IMR-90 (cell line): ENCODE measurements around the gene NACC2. TPM values are rescaled to one million over a fixed set of nuclear protein-coding genes. Genes with fewer than 3 reads are reported as not detected.

Experiments used
- ATAC-seq: fragments of 200-7000 bp; cut with Tn5 transposase; 2 replicates; pipeline ENCODE4 v1.9.1; 2020; ENCODE audit warnings: low read depth, mild to moderate bottlenecking, moderate library complexity
- BruUV-seq: library from RNA; stranded (reverse); fragments of 400-500 nt; replicated peaks from 2 replicates; lab custom pipeline; 2021; lab: Mats Ljungman, UMichigan
- CTCF ChIA-PET: fragments of 300-600 bp; formaldehyde crosslinking; extraction: SDS; loops from one replicate; lab custom pipeline; 2021; ENCODE audit warnings: antibody characterized with exemption; lab: Yijun Ruan, JAX
- POLR2A ChIA-PET: fragments of 300-600 bp; sonication (Branson Sonifier 250); formaldehyde crosslinking; loops from one replicate; lab custom pipeline; 2022; ENCODE audit warnings: antibody characterized with exemption; ENCODE audit not compliant: unreplicated experiment; lab: Charles Lee
- DNase-seq: peaks from one replicate; pipeline ENCODE4 v3.0.0; 2013
- H2AFZ ChIP-seq: replicated peaks from 2 replicates; pipeline ENCODE3; 2013; ENCODE audit warnings: low read length, mild to moderate bottlenecking; ENCODE audit not compliant: poor library complexity
- H2AK5ac ChIP-seq: 2 replicates; pipeline ENCODE4 v1.6.1; 2013; ENCODE audit warnings: low read depth, low read length, inconsistent platforms
- H2AK9ac ChIP-seq: replicated peaks from 2 replicates; pipeline ENCODE3; 2013; ENCODE audit warnings: mild to moderate bottlenecking, low read depth, low read length, moderate library complexity; ENCODE audit not compliant: poor library complexity
- H2BK120ac ChIP-seq: 2 replicates; pipeline ENCODE4 v1.6.1; 2013; ENCODE audit warnings: low read depth, low read length, inconsistent platforms
- H2BK15ac ChIP-seq: 3 replicates; pipeline ENCODE4 v1.6.1; 2013; ENCODE audit warnings: low read depth, low read length, inconsistent platforms
- H2BK20ac ChIP-seq: 2 replicates; pipeline ENCODE4 v1.6.1; 2013; ENCODE audit warnings: low read depth, mild to moderate bottlenecking, inconsistent platforms, low read length, moderate library complexity
- H2BK5ac ChIP-seq: 2 replicates; pipeline ENCODE4 v1.6.1; 2013; ENCODE audit warnings: mild to moderate bottlenecking, low read depth, low read length, inconsistent platforms; ENCODE audit not compliant: poor library complexity, severe bottlenecking
- H3K14ac ChIP-seq: replicated peaks from 2 replicates; pipeline ENCODE4 v1.6.1; 2013; ENCODE audit warnings: low read depth, low read length, inconsistent platforms
- H3K18ac ChIP-seq: 2 replicates; pipeline ENCODE4 v1.6.1; 2013; ENCODE audit warnings: low read depth, low read length, control low read depth
- H3K23ac ChIP-seq: 2 replicates; pipeline ENCODE4 v1.6.1; 2013; ENCODE audit warnings: low read depth, low read length, inconsistent platforms
- H3K27ac ChIP-seq: 2 replicates; pipeline ENCODE4 v1.5.1; 2013; ENCODE audit warnings: mild to moderate bottlenecking, control low read depth, low read length; ENCODE audit not compliant: insufficient read depth
- H3K27me3 ChIP-seq: 2 replicates; pipeline ENCODE4 v1.6.1; 2013; ENCODE audit warnings: low read length; ENCODE audit not compliant: control insufficient read depth, insufficient read depth
- H3K36me3 ChIP-seq: 2 replicates; pipeline ENCODE4 v1.6.1; 2013; ENCODE audit warnings: low read length, mixed read lengths; ENCODE audit not compliant: control insufficient read depth, insufficient read depth
- H3K4ac ChIP-seq: 2 replicates; pipeline ENCODE4 v1.6.1; 2013; ENCODE audit warnings: low read depth, low read length, inconsistent platforms
- H3K4me1 ChIP-seq: 2 replicates; pipeline ENCODE4 v1.6.1; 2013; ENCODE audit warnings: low read length, mixed read lengths; ENCODE audit not compliant: control insufficient read depth, insufficient read depth
- H3K4me2 ChIP-seq: 2 replicates; pipeline ENCODE4 v1.6.1; 2013; ENCODE audit warnings: low read depth, mild to moderate bottlenecking, control low read depth, low read length, moderate library complexity
- H3K4me3 ChIP-seq: 2 replicates; pipeline ENCODE4 v1.5.1; 2013; ENCODE audit warnings: low read depth, mild to moderate bottlenecking, control low read depth, low read length, moderate library complexity; ENCODE audit not compliant: insufficient read depth
- H3K56ac ChIP-seq: 2 replicates; pipeline ENCODE4 v1.6.1; 2013; ENCODE audit warnings: low read length, inconsistent platforms; ENCODE audit not compliant: insufficient read depth; ENCODE audit errors: extremely low read depth
- H3K79me1 ChIP-seq, 2 experiments: 2 replicates each; pipeline ENCODE4 v1.6.1; 2013; ENCODE audit warnings: low read length in 2 of 2, inconsistent platforms in 1 of 2, low read depth in 1 of 2
- H3K9ac ChIP-seq: 2 replicates; pipeline ENCODE4 v1.6.1; 2013; ENCODE audit warnings: low read depth, low read length, control low read depth
- H3K9me1 ChIP-seq: 2 replicates; pipeline ENCODE4 v1.6.1; 2013; ENCODE audit warnings: low read length, inconsistent platforms; ENCODE audit not compliant: insufficient read depth
- H3K9me3 ChIP-seq: 2 replicates; pipeline ENCODE4 v1.6.1; 2013; ENCODE audit warnings: low read length; ENCODE audit not compliant: control insufficient read depth, insufficient read depth
- H4K20me1 ChIP-seq: 2 replicates; pipeline ENCODE4 v1.6.1; 2013; ENCODE audit warnings: low read length, inconsistent platforms; ENCODE audit not compliant: insufficient read depth
- H4K5ac ChIP-seq: 2 replicates; pipeline ENCODE4 v1.6.1; 2013; ENCODE audit warnings: mild to moderate bottlenecking, low read depth, low read length, control low read depth
- H4K8ac ChIP-seq, 2 experiments: 2 replicates each; pipeline ENCODE4 v1.6.1; 2013; ENCODE audit warnings: low read depth in 2 of 2, low read length in 2 of 2, control low read depth in 1 of 2, inconsistent platforms in 1 of 2
- H4K91ac ChIP-seq: 2 replicates; pipeline ENCODE4 v1.6.1; 2013; ENCODE audit warnings: low read depth, low read length, inconsistent platforms; ENCODE audit not compliant: insufficient read depth
- BHLHE40 ChIP-seq: fragments of 150-350 bp; IDR thresholded peaks from 2 replicates; pipeline ENCODE4 v1.6.1; 2016; ENCODE audit warnings: mild to moderate bottlenecking, low read depth, low read length
- CEBPB ChIP-seq: IDR thresholded peaks from 2 replicates; pipeline ENCODE4 v1.6.1; 2012; ENCODE audit warnings: low read depth, low read length, improper control_type of control experiment
- CHD1 ChIP-seq: IDR thresholded peaks from 2 replicates; pipeline ENCODE4 v1.6.1; 2012; ENCODE audit warnings: low read depth, low read length, improper control_type of control experiment
- FOS ChIP-seq: fragments of 150-350 bp; IDR thresholded peaks from 2 replicates; pipeline ENCODE4 v1.6.1; 2016; ENCODE audit warnings: low read depth, low read length
- MAFK ChIP-seq: IDR thresholded peaks from 2 replicates; pipeline ENCODE4 v1.6.1; 2012; ENCODE audit warnings: low read depth, low read length, improper control_type of control experiment
- MAZ ChIP-seq: IDR thresholded peaks from 2 replicates; pipeline ENCODE4 v1.6.1; 2012; ENCODE audit warnings: low read depth, mild to moderate bottlenecking, low read length, improper control_type of control experiment, moderate library complexity, borderline replicate concordance
- MXI1 ChIP-seq: IDR thresholded peaks from 2 replicates; pipeline ENCODE4 v1.6.1; 2012; ENCODE audit warnings: low read depth, mild to moderate bottlenecking, low read length, moderate library complexity, borderline replicate concordance
- NFE2L2 ChIP-seq: fragments of 150-350 bp; IDR thresholded peaks from 2 replicates; pipeline ENCODE4 v1.6.1; 2016; ENCODE audit warnings: low read depth, mild to moderate bottlenecking, low read length
- POLR2A ChIP-seq: IDR thresholded peaks from 2 replicates; pipeline ENCODE4 v1.6.1; 2012; ENCODE audit warnings: mild to moderate bottlenecking, low read depth, low read length
- RAD21 ChIP-seq: IDR thresholded peaks from 2 replicates; pipeline ENCODE4 v1.6.1; 2012; ENCODE audit warnings: low read length, improper control_type of control experiment
- RCOR1 ChIP-seq: IDR thresholded peaks from 2 replicates; pipeline ENCODE4 v1.6.1; 2012; ENCODE audit warnings: mild to moderate bottlenecking, low read length, improper control_type of control experiment; ENCODE audit not compliant: insufficient replicate concordance
- RFX5 ChIP-seq: IDR thresholded peaks from 2 replicates; pipeline ENCODE4 v1.8.0; 2012; ENCODE audit warnings: low read depth, mild to moderate bottlenecking, low read length, moderate library complexity
- SMC3 ChIP-seq: fragments of 150-350 bp; IDR thresholded peaks from 2 replicates; pipeline ENCODE4 v1.6.1; 2016; ENCODE audit warnings: low read depth, mild to moderate bottlenecking, antibody characterized with exemption, low read length, moderate library complexity
- WGBS, 2 experiments: methylation state at CpG; one replicate each; pipeline versions ENCODE4 v1.1.5 to v1.1.7; 2013; ENCODE audit warnings: missing lambda C conversion rate in 2 of 2; ENCODE audit not compliant: insufficient read length in 1 of 2; ENCODE audit errors: extremely low coverage in 2 of 2; 5-methylcytosine and 5-hydroxymethylcytosine counted together
- dilution Hi-C: fragments of 300-500 bp; cut with HindIII; formaldehyde crosslinking; loops from one replicate; pipeline ENCODE4 v1.14.3; 2018; ENCODE audit warnings: low sequenced_read_pairs; ENCODE audit not compliant: unreplicated experiment
- in situ Hi-C: fragments of 300-500 bp; cut with MboI; formaldehyde crosslinking; loops from 3 replicates; pipeline ENCODE4 v1.14.3; 2019; ENCODE audit warnings: low sequenced_read_pairs, inconsistent platforms, mixed read lengths
- intact Hi-C: fragments of 100-400 bp; cut with micrococcal nuclease; formaldehyde crosslinking; loops from 2 replicates; pipeline ENCODE4 v1.10.0; 2022
- polyA plus RNA-seq, 3 experiments: library from polyadenylated mRNA; depleted of rRNA; stranded (reverse); fragments of >200 nt; gene quantifications; 2 replicates each; pipeline ENCODE4 v1.2.3, GENCODE V29; 2012; ENCODE audit warnings: low replicate concordance in 1 of 3
- total RNA-seq: library from RNA; depleted of rRNA; stranded (reverse); fragments of >200 nt; gene quantifications from 2 replicates; pipeline ENCODE4 v1.2.3, GENCODE V29; 2012
- TF ChIP-seq, protein P1 (sequence below): fragments of 150-350 bp; IDR thresholded peaks from 2 replicates; pipeline ENCODE4 v1.6.1; 2016; ENCODE audit warnings: low read depth, mild to moderate bottlenecking, low read length, moderate library complexity, borderline replicate concordance
- TF ChIP-seq, protein P2 (sequence below): fragments of 150-350 bp; IDR thresholded peaks from 2 replicates; pipeline ENCODE4 v1.6.1; 2017; ENCODE audit warnings: mild to moderate bottlenecking, antibody characterized with exemption, low read length, low read depth
- TF ChIP-seq, protein P3 (sequence below): conservative IDR thresholded peaks from 2 replicates; pipeline ENCODE4 v1.5.1; 2012; ENCODE audit warnings: mild to moderate bottlenecking, low read depth, low read length, improper control_type of control experiment

NACC2 gene
- total and polyA plus RNA-seq, 2 of the 4 experiments (the other 2 are of a cell fraction), result 7.9 to 19.0 TPM

DNA sequence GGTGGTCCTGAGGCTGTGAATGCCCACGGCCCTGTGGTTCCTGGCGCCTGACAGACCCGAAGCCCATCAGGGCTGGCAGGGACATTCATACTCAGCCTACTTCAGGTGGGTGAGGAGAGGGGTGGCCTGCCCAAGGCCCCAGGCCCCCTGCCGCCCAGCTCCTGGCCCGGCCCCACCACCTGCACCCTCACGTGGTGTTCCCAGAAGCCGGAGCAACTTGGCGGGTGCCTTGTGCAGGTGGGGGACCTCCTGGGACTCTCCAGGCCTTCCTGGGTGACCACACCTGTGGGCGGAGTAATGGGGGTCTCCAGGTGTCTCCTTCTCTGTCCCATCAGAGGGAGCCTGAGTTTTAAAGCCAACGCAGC lies 97.1 kb downstream of the NACC2 start:
- no peak overlapping the region for H3K4me2 ChIP-seq
- H4K20me1 ChIP-seq, result no peaks in the 10 kb centered on the region
- in situ Hi-C loops, result no loop called here
- no peaks in the 10 kb centered on the region for H3K9me1 ChIP-seq
- no peak overlapping the region for H3K4me3 ChIP-seq
- BruUV-seq, result no TSS peak
- no peaks in the 10 kb centered on the region for H3K79me1 ChIP-seq
- no peak overlapping the region for H4K8ac ChIP-seq
- TF ChIP-seq, protein P1, sequence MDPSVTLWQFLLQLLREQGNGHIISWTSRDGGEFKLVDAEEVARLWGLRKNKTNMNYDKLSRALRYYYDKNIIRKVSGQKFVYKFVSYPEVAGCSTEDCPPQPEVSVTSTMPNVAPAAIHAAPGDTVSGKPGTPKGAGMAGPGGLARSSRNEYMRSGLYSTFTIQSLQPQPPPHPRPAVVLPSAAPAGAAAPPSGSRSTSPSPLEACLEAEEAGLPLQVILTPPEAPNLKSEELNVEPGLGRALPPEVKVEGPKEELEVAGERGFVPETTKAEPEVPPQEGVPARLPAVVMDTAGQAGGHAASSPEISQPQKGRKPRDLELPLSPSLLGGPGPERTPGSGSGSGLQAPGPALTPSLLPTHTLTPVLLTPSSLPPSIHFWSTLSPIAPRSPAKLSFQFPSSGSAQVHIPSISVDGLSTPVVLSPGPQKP, result no peak
- TF ChIP-seq, protein P2, sequence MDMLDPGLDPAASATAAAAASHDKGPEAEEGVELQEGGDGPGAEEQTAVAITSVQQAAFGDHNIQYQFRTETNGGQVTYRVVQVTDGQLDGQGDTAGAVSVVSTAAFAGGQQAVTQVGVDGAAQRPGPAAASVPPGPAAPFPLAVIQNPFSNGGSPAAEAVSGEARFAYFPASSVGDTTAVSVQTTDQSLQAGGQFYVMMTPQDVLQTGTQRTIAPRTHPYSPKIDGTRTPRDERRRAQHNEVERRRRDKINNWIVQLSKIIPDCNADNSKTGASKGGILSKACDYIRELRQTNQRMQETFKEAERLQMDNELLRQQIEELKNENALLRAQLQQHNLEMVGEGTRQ, result no peak
- TF ChIP-seq BHLHE40 (no peak), MAZ (no peak), MXI1 (no peak), RAD21 (no peak), SMC3 (no peak), CHD1 (no peak), RCOR1 (no peak), NFE2L2 (no peak), MAFK (no peak), RFX5 (no peak), POLR2A (no peak), CEBPB (no peak), FOS (no peak)
- TF ChIP-seq, protein P3, sequence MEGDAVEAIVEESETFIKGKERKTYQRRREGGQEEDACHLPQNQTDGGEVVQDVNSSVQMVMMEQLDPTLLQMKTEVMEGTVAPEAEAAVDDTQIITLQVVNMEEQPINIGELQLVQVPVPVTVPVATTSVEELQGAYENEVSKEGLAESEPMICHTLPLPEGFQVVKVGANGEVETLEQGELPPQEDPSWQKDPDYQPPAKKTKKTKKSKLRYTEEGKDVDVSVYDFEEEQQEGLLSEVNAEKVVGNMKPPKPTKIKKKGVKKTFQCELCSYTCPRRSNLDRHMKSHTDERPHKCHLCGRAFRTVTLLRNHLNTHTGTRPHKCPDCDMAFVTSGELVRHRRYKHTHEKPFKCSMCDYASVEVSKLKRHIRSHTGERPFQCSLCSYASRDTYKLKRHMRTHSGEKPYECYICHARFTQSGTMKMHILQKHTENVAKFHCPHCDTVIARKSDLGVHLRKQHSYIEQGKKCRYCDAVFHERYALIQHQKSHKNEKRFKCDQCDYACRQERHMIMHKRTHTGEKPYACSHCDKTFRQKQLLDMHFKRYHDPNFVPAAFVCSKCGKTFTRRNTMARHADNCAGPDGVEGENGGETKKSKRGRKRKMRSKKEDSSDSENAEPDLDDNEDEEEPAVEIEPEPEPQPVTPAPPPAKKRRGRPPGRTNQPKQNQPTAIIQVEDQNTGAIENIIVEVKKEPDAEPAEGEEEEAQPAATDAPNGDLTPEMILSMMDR, result no peak
- no peak for ATAC-seq
- dilution Hi-C loops, result no loop called here
- no peaks in the 10 kb centered on the region for H3K27me3 ChIP-seq
- H3K4ac ChIP-seq, result no peak overlapping the region
- no peak overlapping the region for H2AK5ac ChIP-seq
- H2AK9ac ChIP-seq, result no peak overlapping the region
- CTCF ChIA-PET, result no interaction called here
- no peak overlapping the region for H2BK20ac ChIP-seq
- no peak overlapping the region for H3K9ac ChIP-seq
- no peaks in the 10 kb centered on the region for H3K9me3 ChIP-seq
- no peak overlapping the region for H3K23ac ChIP-seq
- no peak overlapping the region for H2BK5ac ChIP-seq
- H3K14ac ChIP-seq, result no peak overlapping the region
- WGBS, 2 experiments, result no CpG with 5 or more reads among the region's 10 CpGs
- intact Hi-C loops, result no loop called here
- no peak overlapping the region for H4K5ac ChIP-seq
- DNase-seq, result no peak
- no peak overlapping the region for H3K56ac ChIP-seq
- no peak overlapping the region for H4K91ac ChIP-seq
- H3K36me3 ChIP-seq, result no peaks in the 10 kb centered on the region
- no peak overlapping the region for H3K18ac ChIP-seq
- POLR2A ChIA-PET, result no interaction called here
- H2AFZ ChIP-seq, result no peak overlapping the region
- no peak overlapping the region for H3K27ac ChIP-seq
- peaks cover 14% of the 10 kb centered on the region for H3K4me1 ChIP-seq
- H2BK15ac ChIP-seq, result no peak overlapping the region
- no peak overlapping the region for H2BK120ac ChIP-seq
